Endothelial cell of umbilical vein (primary cell): ENCODE measurements around the gene DUOXA2.

Experiments
- EZH2 ChIP-seq: IDR thresholded peaks from 2 replicates; pipeline ENCODE4 v1.6.1; 2012; ENCODE audit warnings: borderline replicate concordance, low read depth, mild to moderate bottlenecking, moderate library complexity, low read length, inconsistent platforms; ENCODE audit not compliant: severe bottlenecking
- MYC ChIP-seq: IDR thresholded peaks from one replicate; pipeline ENCODE4 v1.6.1; 2011; ENCODE audit warnings: mild to moderate bottlenecking, low read depth, low read length
- POLR2AphosphoS5 ChIP-seq: IDR thresholded peaks from 2 replicates; pipeline ENCODE4 v1.6.1; 2012; ENCODE audit warnings: low read depth, mild to moderate bottlenecking, control low read depth, low read length, moderate library complexity; ENCODE audit not compliant: insufficient read depth
- TF ChIP-seq, protein P1 (sequence below): IDR thresholded peaks from 2 replicates; pipeline ENCODE4 v1.6.1; 2011; ENCODE audit not compliant: insufficient read depth, insufficient read length
- TF ChIP-seq, protein P2 (sequence below), 2 donors: IDR thresholded peaks; 1 replicate in 1 of 2; 2 replicates in 1 of 2; pipeline ENCODE4 v1.5.1; 2011; ENCODE audit warnings: low read length in 2 of 2, mild to moderate bottlenecking in 2 of 2, moderate library complexity in 2 of 2, control low read depth in 1 of 2, inconsistent platforms in 1 of 2, low read depth in 1 of 2; ENCODE audit not compliant: insufficient read depth in 1 of 2; ENCODE audit errors: extremely low read depth in 1 of 2

DNA sequence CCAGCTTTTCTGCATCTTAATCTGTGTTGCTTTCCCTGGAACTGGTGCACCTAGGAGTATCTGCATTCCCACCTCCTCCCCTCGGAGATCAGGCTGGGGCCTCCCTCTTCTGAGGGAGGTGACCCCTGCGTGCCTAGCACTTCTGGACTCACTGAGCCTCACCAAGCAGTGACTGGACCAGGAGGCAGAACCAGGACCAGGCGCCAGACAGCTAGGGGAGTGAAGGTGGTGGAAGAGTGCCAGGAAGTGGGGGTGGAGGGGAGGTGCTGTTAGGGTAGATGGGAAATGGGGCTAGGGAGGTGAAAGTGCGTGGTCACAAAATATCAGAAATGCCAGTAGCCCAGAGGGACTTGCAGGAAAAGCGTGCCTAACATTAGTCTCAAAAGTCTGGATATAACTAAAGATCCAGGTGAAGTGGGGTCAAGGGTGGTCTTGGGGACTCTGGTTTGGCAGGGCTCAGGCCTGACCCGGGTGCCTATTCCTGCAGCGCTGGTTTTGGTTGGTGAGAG is 1.2 kb downstream of the DUOXA2 start:
- TF ChIP-seq, protein P1, sequence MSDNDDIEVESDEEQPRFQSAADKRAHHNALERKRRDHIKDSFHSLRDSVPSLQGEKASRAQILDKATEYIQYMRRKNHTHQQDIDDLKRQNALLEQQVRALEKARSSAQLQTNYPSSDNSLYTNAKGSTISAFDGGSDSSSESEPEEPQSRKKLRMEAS, result no peak
- TF ChIP-seq, protein P2, sequence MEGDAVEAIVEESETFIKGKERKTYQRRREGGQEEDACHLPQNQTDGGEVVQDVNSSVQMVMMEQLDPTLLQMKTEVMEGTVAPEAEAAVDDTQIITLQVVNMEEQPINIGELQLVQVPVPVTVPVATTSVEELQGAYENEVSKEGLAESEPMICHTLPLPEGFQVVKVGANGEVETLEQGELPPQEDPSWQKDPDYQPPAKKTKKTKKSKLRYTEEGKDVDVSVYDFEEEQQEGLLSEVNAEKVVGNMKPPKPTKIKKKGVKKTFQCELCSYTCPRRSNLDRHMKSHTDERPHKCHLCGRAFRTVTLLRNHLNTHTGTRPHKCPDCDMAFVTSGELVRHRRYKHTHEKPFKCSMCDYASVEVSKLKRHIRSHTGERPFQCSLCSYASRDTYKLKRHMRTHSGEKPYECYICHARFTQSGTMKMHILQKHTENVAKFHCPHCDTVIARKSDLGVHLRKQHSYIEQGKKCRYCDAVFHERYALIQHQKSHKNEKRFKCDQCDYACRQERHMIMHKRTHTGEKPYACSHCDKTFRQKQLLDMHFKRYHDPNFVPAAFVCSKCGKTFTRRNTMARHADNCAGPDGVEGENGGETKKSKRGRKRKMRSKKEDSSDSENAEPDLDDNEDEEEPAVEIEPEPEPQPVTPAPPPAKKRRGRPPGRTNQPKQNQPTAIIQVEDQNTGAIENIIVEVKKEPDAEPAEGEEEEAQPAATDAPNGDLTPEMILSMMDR (IDR thresholded peaks at IDR 0.05; ENCODE audit: extremely low read depth in 1 of 2, insufficient read depth in 1 of 2, low read depth in 1 of 2, low read length in 2 of 2), result no peak
- TF ChIP-seq EZH2 (no peak), MYC (no peak), POLR2AphosphoS5 (no peak)
